HG02938 (cell line): Measurements from ENCODE around the gene TFAM.
"Not testable (repeated sequence)": the region's sequence is repeated elsewhere in the genome, so short reads cannot be mapped to it uniquely, and the experiment has no call there.

Source experiments
- ATAC-seq: cut with Tn5 transposase; IDR thresholded peaks from one replicate; pipeline ENCODE4 v1.9.1; 2021; ENCODE audit warnings: mild to moderate bottlenecking, moderate library complexity; ENCODE audit not compliant: unreplicated experiment

The TFAM gene

DNA sequence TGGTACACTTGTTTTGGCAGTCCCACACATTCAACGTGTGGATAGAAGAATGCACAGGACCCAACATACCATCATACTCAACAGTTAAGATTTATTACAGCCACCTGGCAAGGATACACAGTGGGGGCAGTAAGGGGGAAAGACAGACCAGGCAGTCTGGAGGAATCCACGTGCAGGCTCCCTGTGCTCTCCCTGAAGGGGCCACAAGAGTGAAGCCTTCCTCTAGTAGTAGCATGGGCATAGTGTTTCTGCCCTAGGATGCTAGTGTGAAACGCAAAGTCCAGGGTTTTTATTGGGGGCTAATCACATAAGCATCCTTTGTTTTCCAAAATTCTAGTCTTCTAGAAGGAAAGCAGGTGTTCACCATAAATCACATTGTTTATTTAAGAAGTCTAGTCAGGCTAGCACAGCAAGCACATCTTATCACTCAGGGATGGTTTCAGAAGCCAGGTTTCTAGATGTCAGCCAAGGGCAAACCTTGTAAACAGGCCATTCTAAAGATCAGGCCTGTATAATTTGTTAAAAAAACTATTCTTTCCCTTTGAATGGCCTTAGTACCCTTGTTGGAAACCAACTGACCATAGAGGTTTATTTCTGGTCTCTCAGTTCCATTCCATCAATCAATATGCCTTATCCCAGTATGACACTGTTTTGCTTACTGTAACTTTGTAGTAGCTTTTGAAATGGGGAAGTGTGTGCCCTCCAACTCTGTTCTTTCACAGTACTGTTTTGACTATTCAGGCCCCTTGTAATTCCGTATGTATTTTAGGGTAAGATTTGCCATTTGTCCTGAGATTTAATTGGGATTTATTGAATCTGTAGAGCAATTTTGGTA is 12.4 kb upstream of the TFAM start:
- ATAC-seq = peak; percentile 81

DNA sequence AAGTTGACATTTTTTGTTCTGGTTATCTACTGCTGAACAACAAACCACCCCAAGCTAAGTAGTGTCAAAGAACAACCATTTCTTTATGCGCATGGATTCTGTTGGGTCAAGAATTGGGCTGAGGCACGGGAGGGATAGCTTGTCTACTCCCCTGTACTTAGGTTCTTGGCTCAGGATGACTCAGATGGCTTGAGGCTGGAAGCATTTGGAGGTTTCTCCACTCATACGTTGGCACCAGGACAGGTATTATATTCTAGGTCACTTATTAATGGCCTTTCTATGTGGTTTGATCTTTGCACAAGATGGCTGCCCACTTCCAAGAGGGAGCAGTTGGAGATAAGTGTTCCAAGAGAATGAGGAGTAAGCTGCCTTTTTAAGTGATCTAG is 11.8 kb upstream of the TFAM start:
- peak; percentile 21 for ATAC-seq

DNA sequence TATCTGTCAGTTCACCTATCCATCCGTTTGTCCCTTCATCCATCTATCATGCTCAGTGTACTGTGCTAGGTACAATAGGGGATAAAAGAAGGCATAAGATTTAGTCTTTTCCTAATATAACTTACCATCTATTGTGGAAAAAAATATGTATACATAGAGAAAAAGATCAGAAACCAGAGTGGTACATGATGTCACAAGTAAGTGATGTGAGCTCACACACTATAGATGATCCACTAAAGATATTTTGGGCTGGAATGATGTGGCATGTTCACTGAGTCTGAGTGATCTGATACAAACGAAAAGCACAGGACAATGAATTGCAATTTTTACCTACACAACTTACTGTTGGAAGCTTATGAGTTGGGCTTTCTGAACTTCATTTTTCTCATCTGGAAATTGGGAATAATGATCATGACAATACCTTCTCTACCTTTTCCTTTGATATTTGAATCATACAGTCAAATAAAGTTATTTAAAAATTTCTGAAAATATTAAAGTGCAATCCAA is 2.7 kb upstream of the TFAM start:
- no peak for ATAC-seq

DNA sequence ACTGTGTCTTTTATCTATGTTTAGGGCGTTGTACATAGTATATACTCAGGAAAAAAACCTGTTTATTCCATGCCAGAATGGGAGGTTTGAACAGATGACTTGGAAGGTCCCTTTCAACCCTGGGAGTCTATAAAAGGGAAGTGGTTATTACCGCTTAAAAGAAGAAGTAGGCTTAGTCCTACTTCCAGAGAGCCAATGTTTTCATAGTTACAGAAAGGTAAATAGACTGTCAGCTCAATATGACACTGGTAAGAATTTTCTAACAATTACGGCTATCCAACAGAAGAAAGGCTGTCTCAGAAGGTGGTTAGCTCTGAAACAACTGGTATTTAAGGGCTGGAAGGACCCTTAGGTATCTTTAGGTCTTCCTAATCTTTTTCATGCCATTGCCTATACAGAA is 1.1 kb upstream of the TFAM start:
- peak; percentile 73 for ATAC-seq

DNA sequence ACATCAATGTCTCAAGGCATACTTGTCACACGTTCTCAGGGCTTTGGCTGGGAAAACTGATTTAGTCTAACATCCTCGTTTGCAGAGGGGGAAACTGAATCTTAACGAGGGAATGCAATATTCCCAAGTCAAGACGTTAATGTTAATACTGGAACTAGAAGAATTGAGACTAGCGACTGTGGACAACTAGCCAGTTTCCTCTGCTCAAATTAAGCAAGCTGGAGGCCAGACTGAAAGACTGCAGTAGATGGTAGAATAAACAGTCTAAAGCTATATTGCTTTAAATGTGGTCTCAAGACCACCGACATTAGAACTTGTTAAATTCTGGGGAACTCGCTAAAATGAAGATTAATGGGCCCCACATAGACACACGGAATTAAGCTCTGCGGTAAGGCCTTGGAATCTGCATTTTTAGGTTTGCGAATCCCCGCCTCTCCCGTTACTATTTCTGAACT is 639 bp upstream of the TFAM start:
- ATAC-seq = no peak

DNA sequence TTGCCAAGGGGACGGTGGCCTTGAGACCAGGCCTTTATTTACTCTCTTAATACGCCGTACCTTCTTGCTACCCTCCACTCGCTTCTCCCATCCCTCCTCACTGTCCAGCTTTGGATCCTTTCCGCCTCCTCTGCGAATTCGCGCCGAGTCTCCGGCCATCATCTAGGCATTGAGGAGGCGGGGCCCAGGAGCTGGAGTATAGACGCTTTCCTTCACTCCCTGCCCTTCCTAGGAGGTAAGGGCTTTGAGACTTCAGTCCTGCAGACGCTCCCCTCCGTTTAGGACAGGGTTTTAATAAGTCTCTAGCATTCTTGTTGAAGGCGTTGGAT is 538 bp downstream of the TFAM start:
- ATAC-seq = peak; percentile 2

DNA sequence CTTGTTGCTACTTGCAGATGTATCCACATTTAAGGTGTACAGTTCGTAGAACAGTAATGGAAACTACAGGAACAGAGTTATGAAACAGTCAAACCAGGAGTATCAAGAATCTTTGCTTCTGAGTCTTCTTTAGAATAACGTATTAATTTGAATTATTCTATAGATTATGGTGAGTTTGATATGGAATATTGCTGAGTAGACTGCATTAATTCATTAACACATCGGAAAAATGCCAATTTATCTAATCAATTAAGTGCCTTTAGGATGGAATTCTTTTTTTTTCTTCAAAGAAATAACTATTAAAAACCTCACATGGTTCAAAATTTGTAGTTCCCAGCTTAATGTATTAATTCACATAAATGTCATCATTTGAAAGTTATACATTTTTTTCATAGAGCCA is 3.8 kb downstream of the TFAM start:
- no peak for ATAC-seq

DNA sequence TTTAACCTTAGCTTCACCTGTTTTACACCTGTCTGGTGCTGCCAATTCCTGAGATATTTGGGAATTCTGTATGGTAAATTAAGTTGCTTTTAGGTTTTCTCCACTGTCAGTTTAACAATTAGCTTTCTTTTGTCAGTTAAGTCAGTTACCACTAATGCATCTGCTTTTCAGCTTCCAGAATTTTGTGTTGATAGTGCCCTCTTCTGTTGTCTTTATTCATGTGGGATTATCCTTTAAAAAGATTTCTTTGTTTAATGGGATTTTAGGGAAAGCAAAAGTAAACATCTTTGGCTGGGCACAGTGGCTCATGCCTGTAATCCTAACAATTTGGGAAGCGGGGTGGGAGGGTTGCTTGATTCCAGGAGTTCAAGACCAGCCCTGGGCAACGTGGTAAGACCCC is 8.1 kb downstream of the TFAM start:
- no peak for ATAC-seq

DNA sequence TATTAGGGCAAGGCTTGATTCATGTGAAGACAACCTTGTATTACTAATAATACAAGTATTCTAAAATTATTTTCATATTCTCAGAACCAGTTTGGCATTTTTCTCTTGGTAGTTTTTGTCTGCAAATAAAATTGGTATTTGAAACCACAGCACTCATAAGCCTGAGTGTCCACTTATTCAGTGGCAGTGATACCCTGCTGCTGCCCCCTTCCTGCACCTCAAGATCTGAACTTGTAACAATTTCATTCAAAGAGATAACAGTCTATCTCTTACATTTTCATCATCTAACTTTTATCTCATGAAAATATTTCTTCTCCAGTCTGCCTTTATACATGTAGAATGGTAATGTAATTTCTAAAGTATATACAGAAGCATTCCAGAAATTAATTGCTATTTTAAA is 9.3 kb downstream of the TFAM start:
- no peak for ATAC-seq

DNA sequence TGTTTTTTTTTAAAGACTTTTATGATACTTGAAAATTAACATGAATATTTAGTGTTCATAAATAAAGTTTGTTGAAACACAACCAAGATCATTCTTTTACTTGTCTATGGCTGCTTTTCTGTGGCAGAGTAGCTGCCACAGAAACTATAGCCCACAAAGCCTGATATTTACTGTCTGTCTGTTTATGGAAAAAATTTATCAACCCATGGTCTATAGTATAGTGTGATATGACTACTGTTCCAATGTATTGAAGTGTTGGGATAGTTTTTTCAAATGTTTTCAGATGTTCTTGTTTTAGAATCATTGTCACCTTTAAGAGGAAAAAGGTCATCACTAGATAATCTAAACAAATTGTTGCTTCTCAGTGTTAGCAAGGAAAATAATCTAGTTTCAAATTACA is 10.8 kb downstream of the TFAM start:
- ATAC-seq = no peak

DNA sequence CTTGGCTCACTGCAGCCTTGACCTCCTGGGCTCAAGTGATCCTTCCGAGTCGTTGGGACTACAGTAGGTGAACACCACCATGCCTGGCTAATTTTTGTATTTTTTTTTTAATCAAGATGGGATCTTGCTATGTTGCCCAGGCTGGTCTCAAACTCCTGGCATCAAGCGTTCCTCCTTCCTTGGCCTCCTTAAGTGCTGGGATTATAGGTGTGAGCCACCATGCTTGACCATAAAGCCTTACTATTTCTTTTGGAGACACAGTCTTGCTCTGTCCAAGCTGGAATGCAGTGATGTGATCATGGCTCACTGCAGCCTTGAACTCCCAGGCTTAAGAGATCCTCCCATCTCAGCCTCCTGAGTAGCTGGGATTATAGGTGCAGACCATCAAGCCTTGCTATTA is 12.6 kb downstream of the TFAM start:
- no peak for ATAC-seq

DNA sequence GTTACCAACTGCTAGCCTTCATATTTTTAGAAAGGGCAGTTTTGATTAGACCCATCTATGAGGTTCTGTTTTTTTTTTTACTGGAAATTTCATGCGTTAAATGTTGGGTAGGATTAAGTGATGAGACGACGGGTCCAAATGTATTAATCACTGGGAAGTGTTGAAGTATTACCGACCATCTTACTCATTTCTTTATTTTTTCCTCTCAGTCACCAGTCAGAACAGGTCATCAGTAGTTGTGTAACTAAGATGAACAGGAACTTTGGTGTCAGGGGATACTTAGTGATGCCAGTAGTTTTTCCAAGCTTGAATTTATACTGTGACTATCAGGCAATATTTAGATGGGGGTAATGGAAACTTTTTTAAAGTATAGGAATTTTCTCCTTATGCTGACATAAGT is 14.2 kb downstream of the TFAM start:
- no peak for ATAC-seq

DNA sequence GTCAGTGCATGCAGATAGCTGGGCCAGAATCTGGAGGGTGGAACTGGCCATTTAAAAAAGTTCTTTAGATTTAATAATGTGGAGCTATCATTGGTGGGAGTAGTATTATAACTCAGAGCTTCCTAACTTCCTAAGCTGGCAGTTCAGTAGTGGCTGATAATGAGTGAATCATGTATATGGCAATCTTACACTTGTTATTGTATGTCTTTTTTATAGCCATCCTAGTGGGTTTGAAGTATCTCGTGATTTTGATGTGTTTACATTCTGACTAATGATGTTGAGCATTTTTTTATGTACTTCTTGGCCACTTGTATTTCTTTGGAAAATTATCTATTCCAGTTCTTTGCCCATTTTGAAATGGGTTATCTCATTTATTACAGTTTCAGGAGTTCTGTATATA is 15.4 kb downstream of the TFAM start:
- no peak for ATAC-seq

DNA sequence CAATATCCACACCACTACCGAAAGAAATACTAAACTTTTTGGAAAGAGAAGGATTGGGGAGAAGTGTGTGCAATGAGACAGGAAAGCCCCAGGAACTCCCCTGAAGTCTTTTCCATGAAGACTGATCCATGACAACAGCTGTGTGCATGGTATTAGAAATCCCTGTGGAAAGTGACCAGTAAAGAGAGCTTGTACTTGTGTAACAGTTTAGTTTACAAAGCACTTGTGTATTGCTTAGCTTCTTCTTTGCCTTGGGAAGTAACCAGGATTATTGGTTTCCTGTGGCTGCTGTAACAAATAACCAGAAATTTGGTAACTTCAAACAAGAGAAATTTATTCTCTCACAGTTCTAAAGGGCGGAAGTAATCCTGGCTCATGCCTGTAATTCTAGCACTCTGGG is 18.8 kb downstream of the TFAM start:
- no peak for ATAC-seq

DNA sequence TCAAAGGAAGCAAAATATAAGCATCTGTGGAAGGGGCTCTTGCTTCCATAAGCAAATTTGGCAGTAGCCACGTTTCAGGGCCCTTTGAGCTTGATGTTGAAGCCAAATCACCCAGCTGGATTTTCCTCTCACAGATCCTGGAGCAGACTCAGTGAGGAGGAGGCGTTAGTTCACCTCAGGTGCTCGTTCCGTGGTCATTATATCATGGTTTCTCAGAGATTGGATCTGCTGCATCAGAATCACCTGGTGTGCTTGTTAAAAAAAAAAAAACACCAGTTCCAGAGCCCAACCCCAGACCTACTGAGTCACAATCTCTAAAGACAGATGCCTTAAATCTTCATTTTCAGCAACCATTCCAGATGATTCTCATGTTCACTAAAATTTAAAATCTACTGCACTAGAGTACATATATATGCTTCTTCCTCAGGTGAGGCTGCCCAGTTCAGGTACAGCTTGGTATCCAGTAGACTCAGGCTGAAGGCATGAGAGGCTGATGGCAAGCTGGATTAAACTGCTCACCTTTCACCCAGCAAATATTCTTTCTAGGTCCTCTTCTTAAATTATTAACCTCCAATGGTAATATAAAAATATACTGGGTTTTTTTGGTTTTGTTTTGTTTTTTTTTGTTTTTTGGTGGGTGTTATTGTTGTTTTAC is 24.9 kb downstream of the TFAM start:
- ATAC-seq = no peak

DNA sequence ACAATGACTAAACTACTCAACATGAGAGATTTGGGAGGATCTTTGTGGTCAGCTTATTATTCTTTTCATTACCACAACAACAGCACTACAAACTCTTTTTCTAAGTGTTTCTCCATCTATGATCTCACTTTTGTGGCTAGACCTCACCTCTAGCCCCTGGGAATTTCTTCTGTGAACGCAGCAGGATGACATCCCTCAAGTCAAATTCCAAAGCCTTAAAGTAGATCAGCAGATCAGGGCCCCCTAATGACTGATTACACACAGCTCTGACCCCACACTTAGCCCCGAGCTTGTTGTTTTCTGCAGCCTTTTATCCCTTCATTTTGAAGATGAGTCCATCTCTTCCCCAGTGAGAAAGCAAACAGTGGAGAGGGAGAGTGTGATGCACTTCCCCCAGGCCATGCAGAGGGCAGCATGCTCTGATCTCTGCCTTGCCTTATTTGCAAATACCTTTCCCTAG is 27.3 kb downstream of the TFAM start:
- ATAC-seq = no peak

DNA sequence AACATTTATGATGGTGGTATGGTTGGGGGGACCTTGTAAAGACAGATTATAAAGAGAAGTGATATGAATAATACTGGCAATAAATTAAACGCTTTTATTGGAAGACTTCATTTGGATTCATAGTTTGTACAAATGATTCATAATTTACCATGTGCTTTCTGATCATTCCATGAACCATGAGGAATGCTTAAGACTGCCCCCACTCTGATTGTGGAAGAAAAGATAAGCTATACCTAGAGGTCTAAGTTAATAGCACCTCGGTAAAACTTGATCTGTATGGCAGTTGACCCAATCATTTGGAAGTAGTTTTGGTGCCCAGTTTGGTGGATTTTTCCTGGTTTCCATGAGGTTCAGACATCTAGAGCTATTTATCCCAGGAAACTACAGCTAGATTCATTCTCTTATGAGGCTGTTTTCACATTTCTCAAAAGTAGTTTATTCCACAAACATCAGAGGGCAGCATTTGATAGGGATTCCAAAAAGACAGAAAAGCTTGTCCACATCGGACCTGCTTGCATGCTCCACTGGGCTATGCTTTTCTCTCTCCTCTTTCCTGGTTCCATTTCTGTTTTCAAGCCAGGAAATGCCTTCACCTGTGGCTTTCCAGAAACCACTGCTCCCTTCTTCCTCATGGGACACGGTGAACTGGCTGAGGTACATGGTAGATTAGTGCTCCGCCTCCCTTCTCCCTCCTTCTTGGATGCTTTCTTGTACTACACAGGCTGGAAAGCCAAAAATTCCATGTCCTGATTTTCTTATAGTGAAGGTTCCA is 29.2 kb downstream of the TFAM start:
- no peak for ATAC-seq

DNA sequence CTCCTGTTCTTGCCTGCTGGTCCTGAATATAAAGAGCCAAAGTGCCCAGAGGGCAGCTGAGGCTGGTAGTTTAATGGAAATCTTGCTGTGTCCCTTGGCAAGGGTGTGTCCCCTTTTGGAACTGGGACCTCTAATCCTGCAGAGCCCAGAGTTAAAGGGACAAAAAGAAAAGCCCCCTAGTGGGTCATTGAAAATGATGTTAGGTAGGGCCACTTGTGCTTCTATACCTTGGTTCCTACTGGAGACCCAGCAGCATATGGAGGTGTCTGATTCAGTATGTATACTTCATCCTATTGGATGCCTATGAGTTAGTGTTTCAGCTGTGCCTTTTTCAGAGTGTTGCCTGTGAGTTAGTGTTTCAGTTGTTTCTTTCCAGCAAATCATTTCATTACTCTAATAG is 30.5 kb downstream of the TFAM start:
- ATAC-seq = no peak

DNA sequence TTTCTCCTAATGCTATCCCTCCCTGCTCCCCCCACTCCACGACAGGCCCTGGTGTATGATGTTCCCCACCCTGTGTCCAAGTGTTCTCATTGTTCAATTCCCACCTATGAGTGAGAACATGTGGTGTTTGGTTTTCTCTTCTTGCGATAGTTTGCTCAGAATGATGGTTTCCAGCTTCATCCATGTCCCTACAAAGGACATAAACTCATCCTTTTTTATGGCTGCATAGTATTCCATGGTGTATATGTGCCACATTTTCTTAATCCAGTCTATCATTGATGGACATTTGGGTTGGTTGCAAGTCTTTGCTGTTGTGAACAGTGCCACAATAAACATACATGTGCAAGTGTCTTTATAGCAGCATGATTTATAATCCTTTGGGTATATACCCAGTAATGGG is 32.7 kb downstream of the TFAM start:
- ATAC-seq = not testable (repeated sequence)

DNA sequence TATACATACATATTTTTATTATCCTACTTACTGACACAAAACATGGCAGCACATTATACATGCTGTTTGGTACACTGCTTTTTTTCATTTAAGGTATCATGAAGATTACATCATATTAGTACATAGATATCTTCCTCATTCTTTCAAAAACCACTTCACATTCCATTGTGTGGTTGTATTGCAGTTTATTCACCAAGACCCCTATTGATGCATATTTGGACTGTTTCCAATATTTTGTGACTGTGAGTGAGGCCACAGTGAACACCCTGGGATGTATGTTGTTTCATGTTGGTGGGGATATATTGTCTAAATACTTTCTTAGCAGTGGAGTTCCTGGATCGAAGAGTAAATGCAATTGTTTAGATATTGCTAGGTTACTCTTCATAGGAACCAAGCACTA is 39.0 kb downstream of the TFAM start:
- ATAC-seq = no peak

DNA sequence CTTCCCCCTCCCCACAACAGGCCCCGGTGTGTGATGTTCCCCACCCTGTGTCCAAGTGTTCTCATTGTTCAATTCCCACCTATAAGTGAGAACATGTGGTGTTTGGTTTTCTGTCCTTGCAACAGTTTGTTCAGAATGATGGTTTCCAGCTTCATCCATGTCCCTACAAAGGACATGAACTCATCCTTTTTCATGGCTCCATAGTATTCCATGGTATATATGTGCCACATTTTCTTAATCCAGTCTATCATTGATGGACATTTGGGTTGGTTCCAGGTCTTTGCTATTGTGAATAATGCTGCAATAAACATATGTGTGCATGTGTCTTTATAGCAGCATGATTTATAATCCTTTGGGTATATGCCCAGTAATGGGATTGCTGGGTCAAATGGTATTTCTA is 43.2 kb downstream of the TFAM start:
- ATAC-seq = not testable (repeated sequence)

DNA sequence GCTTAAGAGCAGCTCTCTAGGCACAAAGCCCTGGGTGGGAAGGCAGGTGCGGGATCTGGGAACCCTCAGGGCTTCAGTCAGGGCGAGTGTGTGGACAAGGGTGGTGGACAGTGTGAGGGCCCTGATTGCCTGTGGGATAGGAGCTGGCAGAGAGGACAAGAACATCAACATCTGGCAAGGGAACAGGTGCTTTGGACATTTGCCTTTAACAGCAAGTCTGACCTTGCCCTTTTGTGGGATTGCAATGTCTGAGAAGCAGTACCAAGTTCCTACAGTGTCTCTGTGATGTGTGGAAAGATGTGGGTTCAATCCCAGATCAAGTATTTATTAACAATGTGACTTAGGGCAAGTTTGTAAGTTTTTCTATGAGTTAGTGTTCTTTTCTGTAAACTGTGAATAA is 46.7 kb downstream of the TFAM start:
- no peak for ATAC-seq
